NCI-H146 (cell line): ENCODE data around the gene RBM46.
"Not testable (repeated sequence)": the region's sequence is repeated elsewhere in the genome, so short reads cannot be mapped to it uniquely, and the experiment has no call there.

ENCODE experiments used
- DNase-seq: peaks from one replicate; lab custom pipeline; 2025; lab: John Stamatoyannopoulos, UW

Gene RBM46

DNA sequence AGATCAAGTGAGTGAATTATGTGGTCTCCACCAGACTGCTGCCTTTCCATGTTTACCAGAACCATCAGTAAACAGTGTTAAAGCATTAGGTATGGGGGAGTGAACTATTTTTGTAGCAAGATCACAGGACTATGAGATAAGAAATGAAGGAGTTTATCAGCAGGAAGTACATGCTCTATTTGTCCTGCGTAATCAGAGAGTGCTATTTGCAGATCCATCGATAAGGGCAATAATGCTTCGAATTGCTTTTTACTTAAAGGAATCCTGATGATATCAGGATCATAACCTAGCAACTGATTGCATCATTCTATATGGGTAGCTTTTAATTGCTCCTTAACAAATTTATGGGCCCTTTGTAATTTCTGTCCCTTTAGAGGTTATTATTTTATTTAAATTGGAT lies 57.1 kb downstream of the RBM46 start:
- no peak for DNase-seq

DNA sequence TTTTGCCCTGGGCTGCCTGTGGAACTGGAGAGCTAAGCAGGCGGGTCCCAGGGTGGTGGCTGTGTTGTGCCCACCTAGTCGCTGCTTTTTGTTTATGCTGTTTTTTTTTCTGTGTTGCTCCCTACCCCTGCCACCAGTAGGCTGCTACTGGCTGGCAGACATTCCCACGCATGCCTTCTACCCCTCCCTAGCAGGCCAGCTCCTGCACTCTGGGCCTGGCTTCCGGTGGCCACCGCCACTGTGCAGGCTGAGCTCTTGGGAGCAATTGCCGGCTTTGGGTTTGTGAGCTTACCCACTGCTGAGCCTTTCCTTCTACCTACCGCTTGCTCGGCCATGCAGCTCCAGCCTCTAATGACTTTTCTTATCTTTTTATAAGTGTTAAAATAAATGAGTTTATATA lies 57.6 kb downstream of the RBM46 start:
- no peak for DNase-seq

DNA sequence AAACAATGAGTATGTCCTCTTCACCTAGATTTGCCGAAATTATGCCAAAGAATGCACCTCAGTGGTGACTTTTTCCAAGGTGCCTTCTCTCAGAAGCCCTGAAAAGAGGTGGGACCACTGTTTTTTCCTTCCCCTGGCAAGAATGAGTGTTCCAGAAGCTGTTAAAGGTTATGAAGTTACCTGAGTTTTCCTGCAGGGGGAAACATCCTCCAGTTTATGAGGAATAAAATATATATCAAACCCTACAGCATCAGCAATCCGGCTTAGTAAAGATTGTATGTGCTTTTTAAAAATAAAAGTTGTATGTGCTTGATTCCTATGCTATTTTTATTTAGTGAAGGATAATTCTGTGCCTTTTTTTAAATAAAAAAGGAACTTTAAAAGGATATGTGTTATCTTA lies 73.3 kb downstream of the RBM46 start:
- DNase-seq, result no peak

DNA sequence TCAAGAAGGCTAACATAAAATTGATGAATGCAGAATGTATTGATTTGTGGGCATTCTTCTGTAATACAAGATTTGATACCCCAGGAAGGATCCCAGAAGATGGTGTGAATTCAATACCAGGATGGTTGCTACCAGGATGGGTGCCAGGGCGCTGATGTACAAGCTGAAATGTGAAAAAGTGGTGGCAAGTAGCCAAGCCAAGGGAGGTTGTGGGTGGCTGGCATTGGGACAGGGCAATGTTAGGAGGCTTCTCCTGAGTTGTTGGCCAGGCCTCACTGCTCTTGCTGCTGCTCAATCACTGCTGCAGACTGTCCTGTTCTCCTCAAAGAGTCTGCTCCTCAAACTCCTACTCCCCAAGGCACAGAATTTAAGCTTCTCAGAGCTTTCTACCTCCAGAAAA lies 77.1 kb downstream of the RBM46 start:
- no peak for DNase-seq

DNA sequence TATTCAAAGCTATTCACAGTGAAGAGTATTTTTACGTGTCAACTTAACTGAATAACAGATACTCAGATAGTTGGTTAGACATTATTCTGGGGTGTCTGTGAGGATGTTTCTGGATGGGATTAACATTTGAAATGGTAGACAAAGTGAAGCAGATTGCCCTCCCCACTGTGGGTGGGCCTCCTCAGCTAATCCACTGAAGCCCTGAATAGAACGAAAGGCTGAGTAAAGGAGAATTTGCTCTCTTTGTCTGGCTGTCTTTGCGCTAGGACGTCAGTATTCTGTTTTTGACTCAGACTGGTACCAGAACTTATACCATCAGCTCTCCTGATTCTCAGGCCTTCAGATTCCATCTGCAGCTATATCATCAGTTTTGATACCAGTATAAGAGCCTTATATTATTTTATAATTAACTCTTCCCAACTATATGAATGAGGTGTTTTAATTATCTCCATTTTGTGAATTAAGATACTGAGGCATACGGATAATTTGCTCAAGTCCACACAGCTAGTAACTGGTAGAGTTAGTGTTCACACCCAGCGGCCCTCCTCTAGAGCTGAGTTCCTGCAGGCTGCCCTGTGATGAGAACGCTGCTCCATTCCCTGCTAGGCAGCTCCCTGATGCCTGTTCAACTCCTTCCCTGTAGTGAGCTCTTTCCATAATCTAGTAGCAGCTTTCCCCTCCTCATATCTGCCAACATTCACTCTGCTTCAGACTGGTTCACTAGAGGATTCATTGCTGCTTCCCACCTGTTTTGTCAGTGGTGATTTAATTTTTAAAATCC lies 87.5 kb downstream of the RBM46 start:
- DNase-seq, result no peak

DNA sequence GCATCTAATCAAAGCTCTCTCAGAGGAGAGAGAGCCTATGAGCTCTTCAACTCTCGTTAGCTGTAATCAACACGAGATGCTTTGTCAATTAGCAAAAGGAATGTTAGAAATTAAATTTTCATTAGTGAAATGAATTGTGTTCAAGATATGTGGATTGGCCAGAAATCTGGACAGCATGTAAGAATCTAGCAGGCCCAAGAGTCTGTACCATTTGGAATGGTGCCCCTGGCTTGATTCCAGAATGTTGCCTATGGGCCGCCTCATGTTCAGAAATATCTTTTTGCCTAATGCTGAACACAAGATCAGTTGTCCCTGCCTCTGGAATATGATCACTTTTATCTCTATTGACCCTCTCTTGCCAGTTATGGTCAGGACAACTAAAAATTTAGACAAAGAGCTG lies 88.2 kb downstream of the RBM46 start:
- no peak for DNase-seq

DNA sequence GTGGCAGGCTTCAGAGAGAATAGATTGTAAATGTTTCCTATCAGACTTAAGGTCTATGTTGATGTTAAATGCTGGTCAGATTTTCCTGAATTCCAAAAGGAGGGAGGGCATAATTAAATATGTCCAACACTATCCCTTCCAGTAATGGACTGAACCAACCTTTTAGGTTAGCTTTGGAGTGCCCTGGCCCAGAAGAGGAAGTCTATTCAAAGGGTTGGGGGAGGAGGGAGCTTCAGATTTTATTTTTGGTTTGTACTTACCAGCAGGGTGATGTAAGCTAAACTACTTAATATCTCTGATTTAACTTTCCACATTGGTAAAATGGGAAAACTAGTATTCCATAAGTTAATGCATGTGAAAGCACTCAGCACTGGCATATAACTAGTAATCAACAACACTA lies 91.1 kb downstream of the RBM46 start:
- no peak for DNase-seq

DNA sequence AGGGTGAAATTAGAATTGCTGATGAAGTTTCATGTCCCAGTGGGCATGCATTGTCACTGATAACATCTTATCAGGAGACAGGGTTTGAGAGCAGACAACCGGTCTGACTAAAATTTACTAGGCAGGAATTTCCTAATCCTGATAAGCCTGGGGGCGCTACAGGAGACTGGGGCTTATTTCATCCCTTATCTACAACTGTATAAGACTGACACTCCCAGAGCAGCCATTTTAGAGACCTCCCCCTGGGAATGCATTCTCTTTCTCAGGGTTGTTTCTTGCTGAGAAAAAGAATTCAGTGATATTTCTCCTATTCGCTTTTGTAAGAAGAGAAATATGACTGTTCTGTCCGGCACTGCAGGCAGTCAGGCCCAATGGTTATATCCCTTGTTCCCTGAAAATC lies 93.0 kb downstream of the RBM46 start:
- not testable (repeated sequence) for DNase-seq

DNA sequence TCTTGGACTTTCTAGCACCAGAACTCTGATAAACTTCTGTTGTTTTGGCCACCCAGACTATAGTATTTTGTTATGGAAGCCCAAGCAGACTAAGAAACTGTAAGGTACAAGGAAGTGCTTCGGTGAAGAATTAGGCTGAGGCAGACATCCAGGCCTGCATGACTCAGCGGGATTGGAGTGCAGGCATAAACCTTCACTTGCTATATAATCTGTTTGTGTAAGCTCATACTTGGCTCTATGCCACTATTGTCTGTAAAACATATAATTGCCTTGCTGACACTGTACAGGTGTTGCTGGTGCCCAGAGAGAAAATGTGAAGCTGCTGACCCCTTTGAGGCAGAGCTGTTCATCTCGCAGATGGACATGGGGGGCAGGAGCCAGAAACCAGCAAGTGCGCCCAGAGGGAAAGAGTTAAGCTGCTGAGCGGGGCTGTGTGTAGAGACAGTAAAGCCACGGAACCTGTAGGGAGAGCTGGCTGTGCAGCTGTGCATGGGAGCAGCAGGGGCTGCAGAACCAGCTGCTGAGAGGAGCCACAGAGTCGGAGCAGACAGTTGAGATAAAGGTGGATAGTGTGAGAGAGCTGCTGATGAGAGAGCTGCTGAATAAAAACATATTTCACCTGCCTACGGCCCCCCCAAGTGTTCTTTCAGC lies 96.2 kb downstream of the RBM46 start:
- DNase-seq, result no peak
